HG02981 (cell line): ENCODE results near the gene KLK14.

Experiments used
- ATAC-seq: cut with Tn5 transposase; IDR thresholded peaks from one replicate; pipeline ENCODE4 v1.9.1; 2021; ENCODE audit warnings: mild to moderate bottlenecking, moderate library complexity; ENCODE audit not compliant: unreplicated experiment

KLK14 gene, protein sequence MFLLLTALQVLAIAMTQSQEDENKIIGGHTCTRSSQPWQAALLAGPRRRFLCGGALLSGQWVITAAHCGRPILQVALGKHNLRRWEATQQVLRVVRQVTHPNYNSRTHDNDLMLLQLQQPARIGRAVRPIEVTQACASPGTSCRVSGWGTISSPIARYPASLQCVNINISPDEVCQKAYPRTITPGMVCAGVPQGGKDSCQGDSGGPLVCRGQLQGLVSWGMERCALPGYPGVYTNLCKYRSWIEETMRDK

DNA sequence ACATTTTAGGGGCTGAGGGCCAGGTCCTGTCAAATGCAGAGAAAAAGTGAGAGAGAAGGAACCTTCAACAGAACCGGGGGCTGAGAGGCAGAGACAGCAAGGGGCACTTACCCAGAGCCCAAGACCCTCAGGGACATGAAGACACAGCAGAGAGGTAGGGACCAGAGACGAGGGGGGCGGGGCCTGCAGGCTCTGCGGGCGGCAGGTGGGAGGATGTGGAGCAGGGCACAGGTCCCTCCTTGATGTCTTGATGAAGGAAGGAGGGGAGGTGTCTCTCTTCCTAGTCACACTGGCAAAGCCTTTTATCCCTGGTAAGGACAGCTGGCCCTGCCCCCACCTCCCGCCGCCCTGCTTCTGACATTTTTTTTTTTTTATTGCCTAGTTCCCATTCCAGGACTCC lies at the start of gene KLK14:
TSS of gene KLK14 (minus strand) at position 277 of the 400 bp plus-strand sequence. CDS start at position 4, 273 bp downstream.
- no peak for ATAC-seq

DNA sequence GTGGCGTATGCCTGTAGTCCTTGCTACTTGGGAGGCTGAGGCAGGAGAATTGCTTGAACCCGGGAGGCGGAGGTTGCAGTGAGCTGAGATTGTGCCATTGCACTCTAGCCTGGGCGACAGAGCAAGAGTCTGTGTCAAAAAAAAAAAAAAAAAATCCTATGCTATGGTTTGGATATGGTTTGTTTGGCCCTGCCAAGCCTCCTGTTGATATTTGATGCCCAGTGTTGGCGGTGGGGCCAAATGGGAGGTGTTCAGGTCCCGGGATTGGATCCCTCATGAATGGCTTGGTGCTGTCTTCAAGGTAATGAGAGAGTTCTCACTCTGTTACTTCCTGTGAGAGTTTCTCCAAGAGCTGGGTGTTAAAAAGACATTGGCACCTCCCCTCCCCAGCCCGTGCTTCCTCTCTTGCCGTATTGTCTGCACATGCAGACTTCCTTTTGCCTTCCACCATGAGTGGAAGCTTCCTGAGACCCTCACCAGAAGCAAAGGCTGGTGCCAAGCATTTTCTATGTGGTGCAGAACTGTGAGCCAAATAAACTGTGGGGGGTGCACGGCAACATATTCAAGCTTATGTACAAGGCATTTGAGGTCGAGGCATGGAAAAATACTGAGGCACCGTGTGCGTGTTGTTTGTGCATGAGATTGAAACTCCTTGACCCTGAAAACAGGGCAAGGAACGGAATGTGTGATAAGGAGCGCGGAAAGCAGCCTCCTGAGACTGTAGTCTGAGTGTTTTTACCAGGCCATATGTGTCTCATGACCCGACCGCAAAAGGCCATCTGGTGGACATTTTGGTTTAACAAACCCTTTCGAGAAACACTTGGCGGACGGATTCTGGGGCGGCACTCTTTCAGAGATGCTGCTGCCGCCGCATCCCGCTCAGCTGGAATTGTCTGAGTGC lies 49.3 kb upstream of the KLK14 start:
- no peak for ATAC-seq

DNA sequence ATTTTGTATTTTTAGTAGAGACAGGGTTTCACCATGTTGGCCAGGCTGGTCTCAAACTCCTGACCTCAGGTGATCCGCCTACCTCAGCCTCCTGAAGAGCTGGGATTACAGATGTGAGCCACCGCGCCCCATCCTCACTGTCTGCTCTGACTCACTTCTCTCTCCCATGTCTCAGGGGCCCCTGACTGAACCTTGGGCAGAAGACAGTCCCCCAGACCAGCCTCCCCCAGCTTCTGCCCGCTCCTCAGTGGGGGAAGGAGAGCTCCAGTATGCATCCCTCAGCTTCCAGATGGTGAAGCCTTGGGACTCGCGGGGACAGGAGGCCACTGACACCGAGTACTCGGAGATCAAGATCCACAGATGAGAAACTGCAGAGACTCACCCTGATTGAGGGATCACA lies 47.0 kb upstream of the KLK14 start:
- ATAC-seq: no peak

DNA sequence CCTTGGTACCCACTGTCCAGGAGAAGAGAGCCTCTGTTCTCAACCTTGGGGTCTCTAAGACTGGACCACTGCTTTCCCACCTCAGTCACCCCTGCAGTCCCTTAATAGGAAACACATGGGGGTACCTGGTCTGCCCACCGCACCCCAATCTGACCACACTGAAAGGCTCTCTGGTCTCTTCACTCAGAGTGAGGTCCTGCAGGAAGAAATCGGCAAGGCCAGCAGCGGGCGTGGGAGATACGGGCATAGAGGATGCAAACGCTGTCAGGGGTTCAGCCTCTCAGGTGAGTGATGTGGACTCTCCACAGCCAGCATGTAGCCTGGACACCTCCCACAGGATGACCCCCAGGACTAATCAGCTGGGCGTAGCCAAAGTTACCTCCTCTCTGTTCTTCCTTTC lies 45.5 kb upstream of the KLK14 start:
- ATAC-seq: no peak

DNA sequence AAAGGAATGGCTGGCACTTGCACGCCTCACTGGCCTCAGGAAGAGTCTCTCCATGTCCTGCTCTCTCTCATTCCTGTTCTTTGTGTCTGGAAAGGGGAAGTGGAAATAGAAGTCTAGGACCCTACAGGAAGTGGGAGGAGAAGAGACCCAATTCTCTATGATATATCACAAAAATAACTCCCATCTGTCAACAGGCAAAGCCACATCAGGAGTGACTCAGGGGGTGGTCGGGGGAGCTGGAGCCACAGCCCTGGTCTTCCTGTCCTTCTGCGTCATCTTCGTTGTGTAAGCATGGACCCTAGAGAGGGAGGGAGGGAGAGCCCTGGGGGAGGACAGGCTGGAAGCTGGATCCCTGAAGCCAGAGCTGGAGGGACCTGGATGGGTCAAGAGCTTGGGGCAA lies 45.1 kb upstream of the KLK14 start:
- ATAC-seq: no peak

DNA sequence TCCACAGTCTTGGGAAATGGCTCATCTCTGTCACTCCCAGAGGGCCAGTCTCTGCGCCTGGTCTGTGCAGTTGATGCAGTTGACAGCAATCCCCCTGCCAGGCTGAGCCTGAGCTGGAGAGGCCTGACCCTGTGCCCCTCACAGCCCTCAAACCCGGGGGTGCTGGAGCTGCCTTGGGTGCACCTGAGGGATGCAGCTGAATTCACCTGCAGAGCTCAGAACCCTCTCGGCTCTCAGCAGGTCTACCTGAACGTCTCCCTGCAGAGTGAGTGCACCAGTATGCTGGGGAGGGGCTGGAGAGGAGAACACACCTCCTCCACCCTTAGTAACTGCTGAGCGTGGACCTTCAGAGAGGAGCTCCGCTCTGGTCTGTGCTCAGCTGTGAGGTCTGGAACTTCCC lies 44.3 kb upstream of the KLK14 start:
- no peak for ATAC-seq

DNA sequence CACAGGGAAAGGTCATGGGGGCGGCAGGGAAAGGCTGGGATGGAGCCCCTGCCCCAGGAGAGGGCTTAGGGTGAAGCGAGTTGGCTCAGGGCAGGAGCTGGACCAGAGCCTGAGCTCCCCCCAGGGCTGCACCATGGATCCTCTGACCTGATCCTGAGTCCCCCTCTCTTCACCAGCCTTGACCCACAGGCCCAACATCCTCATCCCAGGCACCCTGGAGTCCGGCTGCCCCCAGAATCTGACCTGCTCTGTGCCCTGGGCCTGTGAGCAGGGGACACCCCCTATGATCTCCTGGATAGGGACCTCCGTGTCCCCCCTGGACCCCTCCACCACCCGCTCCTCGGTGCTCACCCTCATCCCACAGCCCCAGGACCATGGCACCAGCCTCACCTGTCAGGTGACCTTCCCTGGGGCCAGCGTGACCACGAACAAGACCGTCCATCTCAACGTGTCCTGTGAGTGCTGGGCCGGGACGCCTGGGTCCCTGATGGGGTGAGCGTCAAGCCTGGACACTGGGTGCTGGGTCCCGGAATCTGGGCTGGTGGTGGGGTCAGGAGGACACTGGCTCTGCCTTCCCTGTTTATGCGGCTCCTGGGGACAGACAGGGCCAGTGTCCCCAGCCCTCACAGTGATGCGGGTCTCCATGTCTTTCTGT lies 42.9 kb upstream of the KLK14 start:
- no peak for ATAC-seq

DNA sequence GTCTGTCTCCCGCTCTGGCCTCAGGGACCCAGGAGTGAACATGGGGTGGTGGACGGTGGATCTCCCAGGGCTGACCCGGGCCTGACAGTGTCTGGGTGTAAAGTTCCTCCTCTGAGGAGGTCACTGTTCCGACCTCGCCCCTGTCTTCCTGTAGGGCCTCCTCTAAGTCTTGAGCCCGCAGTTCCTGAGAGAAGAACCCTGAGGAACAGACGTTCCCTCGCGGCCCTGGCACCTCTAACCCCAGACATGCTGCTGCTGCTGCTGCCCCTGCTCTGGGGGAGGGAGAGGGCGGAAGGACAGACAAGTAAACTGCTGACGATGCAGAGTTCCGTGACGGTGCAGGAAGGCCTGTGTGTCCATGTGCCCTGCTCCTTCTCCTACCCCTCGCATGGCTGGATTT lies 42.0 kb upstream of the KLK14 start, which contains the start of gene SIGLEC9:
TSS of gene SIGLEC9 (plus strand) at position 178 of the 400 bp plus-strand sequence. CDS start at position 247, 69 bp downstream.
- no peak for ATAC-seq

DNA sequence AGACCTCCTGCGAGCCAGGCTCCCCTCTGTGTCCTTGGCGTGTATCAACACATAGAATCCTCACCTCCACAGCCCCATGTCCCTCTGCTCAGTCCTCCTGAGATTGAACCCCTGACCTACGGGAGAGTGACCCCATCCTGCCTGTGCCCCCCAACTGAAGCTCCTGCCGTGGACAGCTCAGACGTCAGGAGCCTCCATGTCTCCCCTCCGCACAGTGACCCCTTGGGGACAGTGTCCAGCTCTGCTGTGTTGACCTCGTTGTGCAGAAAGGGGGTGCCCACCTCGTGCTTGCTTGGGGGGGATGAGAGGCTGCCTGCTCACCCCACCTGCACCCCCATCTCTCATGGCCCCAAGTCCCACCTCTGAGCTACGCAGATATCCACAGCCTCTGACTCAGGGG lies 41.5 kb upstream of the KLK14 start:
- no peak for ATAC-seq

DNA sequence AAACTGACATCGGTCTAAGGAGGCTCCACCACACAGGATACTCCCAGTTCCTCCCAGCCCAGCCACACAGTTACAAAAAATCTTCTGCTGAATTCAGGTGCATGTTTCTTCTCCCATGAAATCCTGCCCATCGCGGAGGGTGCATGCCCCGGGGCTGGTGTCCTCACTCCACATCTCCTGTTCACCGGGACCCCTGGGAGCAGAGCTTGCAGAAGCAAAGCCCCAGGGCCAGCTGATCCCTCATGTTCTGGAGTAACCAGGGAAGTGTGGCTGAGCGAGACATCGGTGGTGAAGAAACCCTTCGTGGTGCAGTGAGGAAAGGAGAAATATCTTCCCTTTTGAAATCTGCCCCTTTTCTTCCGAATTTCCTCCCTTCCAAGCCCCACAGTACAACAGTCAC lies 41.1 kb upstream of the KLK14 start:
- no peak for ATAC-seq

DNA sequence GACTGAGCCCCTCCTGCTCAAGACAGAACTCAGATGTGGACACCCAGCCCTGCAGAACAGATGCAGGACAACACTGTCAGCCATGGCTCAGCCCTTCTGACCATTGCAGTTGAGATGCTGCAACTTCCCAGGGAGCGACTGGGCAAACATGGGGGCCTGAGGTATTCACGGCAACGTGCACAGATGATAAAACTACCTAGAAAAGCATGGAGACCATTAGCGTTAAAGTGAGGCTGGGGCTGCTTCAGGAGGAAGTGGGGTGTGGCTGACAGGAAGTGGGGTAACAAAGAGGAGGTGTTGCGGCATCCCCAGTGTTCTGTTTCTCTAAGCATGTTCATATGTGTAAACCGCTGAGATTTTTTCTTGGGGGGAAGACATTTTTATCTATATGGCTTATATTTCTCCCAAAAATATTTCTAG lies 40.7 kb upstream of the KLK14 start:
- no peak for ATAC-seq

DNA sequence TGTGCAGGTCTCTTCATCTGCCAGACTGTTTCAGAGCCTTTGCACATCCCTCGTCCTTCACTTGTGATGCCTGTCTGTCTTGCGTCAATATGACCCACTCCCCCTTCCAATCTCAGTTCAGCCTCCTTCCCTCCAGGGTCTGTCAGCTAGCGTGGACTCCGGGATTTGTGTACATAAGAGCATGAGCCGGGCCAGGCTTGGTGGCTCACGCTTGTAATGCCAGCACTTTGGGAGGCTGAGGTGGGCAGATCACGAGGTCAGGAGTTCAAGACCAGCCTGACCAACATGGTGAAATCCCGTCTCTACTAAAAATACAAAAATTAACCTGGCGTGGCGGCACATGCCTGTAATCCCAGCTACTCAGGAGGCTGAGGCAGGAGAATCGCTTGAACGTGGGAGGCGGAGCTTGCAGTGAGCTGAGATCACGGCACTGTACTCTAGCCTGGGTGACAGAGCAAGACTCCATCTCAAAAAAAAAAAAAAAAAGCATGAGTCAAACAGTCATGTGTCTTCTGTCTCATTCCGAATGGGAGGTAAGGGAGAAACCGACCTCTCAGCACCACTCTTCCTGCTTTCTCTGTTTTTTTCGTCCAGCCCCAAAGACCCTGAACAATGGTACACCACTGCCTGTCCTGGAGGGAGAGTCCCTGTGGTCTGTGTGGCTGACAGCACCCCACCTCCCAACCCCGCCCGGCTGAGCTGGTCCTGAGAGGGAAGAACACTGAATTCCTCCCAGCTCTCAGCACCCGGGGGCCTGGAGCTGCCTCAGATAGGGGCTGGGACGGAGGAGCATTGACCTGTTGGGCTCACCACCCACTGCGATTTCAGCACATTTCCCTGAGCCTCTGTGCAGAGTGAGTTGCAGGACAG lies 39.7 kb upstream of the KLK14 start:
- no peak for ATAC-seq

DNA sequence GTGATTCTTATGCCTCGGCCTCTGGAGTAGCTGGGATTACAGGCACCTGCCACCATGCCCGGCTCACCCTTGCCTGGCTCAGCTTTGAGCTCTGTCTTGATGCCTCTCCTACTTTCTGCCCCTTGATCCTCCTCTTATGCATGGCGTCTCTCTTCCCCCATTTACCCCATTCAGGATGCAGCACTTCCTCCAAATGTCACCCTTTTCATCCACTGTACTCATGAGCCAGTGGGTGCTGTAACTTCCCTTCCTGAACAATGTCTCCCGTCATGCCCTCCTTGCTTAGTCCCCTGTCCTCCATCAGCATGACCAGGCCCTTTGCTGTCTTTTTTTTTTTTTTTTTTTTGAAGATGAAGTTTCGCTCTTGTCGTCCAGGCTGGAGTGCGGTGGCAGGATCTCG lies 38.6 kb upstream of the KLK14 start:
- no peak for ATAC-seq

DNA sequence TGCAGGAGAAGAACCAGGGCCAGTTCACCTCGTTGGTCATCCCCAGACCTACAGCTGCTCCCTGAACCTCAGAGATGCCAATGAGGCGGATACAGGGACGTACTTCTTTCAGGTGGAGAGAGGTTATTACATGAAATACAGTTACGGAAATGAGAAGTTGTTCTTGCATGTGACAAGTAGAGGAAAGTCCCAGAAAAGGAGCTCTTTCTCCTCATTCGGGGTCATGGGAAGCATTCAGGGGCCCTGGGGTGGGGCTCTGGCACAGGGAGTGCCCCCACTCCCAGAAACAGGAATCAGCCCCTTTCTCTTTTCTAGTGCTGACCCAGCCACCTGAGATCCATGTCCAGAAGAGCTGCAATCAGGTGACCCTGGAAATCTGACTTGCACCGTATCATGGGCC lies 37.5 kb upstream of the KLK14 start:
- ATAC-seq: no peak

DNA sequence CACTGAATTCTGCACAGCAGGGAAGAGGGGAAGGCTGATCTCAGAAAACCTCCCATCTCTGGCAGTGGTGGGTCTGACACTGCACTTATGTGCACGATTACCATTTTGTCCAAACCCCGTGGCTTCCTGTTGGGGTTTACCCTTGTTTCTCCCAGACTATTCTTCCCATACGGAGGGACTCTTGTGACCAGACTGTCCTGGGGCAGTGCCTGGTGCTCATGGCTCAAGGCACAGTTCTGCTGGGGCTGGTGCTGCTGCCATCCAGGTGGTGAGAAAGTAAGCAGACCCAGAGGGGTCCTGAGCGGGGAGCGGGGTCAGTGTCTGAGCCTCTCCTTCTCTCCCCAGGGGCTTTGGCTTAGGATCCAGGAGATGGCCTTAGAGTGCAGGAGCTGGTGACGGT lies 36.9 kb upstream of the KLK14 start:
- ATAC-seq: no peak

DNA sequence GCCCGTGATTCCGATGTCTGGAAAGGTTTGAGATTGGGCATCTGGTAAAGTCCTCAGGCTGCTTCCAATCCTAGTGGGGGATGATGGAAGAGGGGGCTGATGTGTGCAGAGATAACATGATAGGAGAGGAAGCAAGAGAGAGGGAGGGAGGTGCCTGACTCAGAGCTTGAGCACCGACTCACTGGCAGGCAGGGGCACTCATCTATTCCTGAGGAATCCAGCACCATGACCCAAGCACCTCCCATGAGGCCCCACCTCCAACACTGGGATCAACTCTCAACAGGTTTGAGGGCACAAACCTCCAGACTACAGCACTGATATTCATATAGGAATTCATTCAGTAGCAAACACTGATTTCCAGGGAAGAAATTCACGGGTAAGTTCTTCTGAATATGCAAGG lies 36.4 kb upstream of the KLK14 start:
- ATAC-seq: no peak

DNA sequence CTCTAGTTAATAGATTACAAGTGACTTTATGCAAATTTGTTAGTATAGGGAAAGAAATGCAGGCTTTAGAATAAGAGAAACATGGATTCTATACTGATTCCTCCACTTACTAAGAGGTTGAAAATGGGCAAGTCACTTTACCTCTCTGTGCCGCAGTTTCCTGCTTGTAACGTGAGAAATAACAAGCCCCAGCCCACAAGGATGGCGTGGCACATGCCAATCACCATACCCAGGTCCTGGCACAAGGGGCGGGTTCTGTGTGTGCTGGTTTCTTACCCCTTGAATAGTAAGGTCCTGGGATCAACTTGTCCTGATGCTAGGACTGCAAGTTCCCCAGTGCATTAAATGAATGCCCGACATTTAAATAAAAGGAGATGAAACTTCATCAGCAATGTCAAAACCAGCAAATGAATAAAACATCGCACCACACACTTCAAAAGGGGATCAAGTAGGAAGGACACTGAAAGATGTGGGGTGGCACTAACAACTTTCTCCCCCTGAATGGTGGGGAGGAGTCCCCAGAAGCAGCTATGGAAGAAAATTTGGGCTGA lies 34.1 kb upstream of the KLK14 start:
- no peak for ATAC-seq

DNA sequence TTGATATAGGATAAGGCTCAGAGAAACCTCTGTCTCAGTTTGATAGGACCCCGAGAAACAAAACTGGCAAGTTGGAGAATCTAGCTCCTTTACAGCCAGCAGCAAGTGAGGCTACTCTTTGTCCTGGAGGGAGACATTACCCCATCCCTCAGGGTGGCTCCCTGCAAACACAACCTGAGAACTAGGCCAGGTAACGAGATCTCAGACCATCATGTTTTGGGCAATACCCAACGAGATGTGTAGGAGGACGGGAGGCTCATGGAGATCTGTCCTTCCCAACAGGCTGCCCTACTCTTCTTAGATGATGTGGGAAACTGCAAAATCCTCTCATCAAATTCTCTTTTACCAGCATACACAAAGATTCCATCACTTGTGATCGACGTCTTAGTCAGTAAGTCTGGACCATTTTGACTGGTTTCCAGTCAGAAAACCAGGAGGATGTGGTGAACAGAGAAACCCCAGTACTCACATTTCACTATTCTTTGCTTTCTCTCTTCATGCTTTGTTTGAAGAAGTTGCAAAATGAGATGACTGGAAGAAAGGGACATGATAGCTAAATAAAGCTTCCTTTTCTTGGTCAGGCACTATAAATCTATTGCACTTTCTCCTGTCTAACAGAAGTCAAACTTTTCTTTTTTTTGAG lies 31.5 kb upstream of the KLK14 start:
- no peak for ATAC-seq

DNA sequence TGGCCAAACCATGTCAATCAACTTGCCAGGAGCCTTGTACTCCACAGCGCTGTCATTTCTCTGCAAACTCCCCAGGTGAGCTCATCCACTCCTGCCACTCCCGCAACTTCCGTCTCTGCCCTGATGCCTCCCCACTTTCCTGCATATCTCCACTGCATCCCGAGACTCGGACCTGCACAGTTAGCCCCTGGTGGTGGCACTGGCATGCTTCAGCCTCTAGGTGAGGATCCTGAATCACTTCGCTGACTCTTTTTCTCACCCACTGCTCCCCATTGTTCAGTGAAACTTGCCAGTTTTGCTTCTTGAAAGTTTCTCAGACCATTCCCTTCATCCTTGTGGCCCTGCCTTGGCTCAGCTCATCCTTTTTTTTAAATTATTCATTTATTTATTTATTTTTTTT lies 28.9 kb upstream of the KLK14 start:
- ATAC-seq: no peak

DNA sequence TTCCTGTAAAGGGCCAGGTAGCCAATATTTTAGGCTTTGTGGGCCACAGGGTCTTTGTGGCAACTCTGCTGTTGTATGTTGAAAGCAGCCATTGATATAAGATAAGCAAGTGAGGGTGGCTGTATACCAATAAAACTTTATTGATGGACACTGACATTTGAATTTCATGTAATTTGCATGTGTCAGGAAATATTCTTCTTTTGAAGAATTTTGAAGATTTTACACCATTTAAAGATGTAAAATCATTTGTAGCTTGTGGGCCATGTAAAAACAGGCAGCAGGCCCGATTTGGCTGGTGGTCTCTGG lies 27.9 kb upstream of the KLK14 start:
- ATAC-seq: no peak
